Keratinocyte (primary cell): ENCODE results near the gene ANKRD39. TPM values are rescaled to one million over a fixed set of nuclear protein-coding genes. Genes with fewer than 3 reads are reported as not detected.
"Not testable (repeated sequence)": the region's sequence is repeated elsewhere in the genome, so short reads cannot be mapped to it uniquely, and the experiment has no call there.

Source experiments
- DNase-seq: peaks from one replicate; pipeline ENCODE4 v3.0.0-alpha.2; 2011; ENCODE audit warnings: low read depth, missing footprints, low spot score
- FAIRE-seq: peaks from 2 replicates; lab custom pipeline; 2011; peaks lifted over from hg19 to GRCh38; lab: Jason Lieb, UNC
- H2AFZ ChIP-seq: 2 replicates; pipeline ENCODE4 v1.6.0; 2012; ENCODE audit warnings: low read length, control low read depth, inconsistent platforms; ENCODE audit not compliant: control insufficient read depth
- H3K27ac ChIP-seq: 2 replicates; pipeline ENCODE4 v1.5.1; 2011; ENCODE audit warnings: low read length; ENCODE audit not compliant: control insufficient read depth, insufficient read depth
- H3K27me3 ChIP-seq: 3 replicates; pipeline ENCODE4 v1.6.0; 2011; ENCODE audit warnings: low read length; ENCODE audit not compliant: control insufficient read depth, insufficient read depth; ENCODE audit errors: extremely low read depth
- H3K36me3 ChIP-seq, 2 experiments: 2 replicates in 1 of 2; 3 replicates in 1 of 2; pipeline ENCODE4 v1.5.1; 2011; ENCODE audit warnings: low read length in 2 of 2, mild to moderate bottlenecking in 1 of 2; ENCODE audit not compliant: control insufficient read depth in 2 of 2, insufficient read depth in 2 of 2; ENCODE audit errors: extremely low read depth in 1 of 2
- H3K4me1 ChIP-seq: 3 replicates; pipeline ENCODE4 v1.5.1; 2011; ENCODE audit warnings: low read length; ENCODE audit not compliant: control insufficient read depth, insufficient read depth; ENCODE audit errors: extremely low read depth
- H3K4me2 ChIP-seq: 3 replicates; pipeline ENCODE4 v1.6.0; 2011; ENCODE audit warnings: low read depth, low read length; ENCODE audit not compliant: control insufficient read depth, insufficient read depth; ENCODE audit errors: extremely low read depth
- H3K4me3 ChIP-seq, 3 experiments: fragments of 200-600 bp in 1 of 3; sonication (generic) in 1 of 3; 2 replicates in 2 of 3; 3 replicates in 1 of 3; pipeline ENCODE4 v1.5.1; 2011 to 2016; ENCODE audit warnings: low read length in 3 of 3, mild to moderate bottlenecking in 3 of 3, control low read depth in 2 of 3, inconsistent platforms in 1 of 3, low read depth in 1 of 3, mixed read lengths in 1 of 3, mixed run types in 1 of 3, moderate library complexity in 1 of 3; ENCODE audit not compliant: control insufficient read depth in 2 of 3, insufficient read depth in 2 of 3; ENCODE audit errors: extremely low read depth in 1 of 3
- H3K79me2 ChIP-seq: 2 replicates; pipeline ENCODE4 v1.6.0; 2012; ENCODE audit warnings: low read length; ENCODE audit not compliant: control insufficient read depth, insufficient read depth
- H3K9ac ChIP-seq: 3 replicates; pipeline ENCODE4 v1.6.0; 2011; ENCODE audit warnings: low read length; ENCODE audit not compliant: control insufficient read depth, insufficient read depth; ENCODE audit errors: extremely low read depth
- H3K9me1 ChIP-seq: 3 replicates; pipeline ENCODE4 v1.6.0; 2011; ENCODE audit warnings: low read length; ENCODE audit not compliant: control insufficient read depth, insufficient read depth; ENCODE audit errors: extremely low read depth
- H3K9me3 ChIP-seq: 2 replicates; pipeline ENCODE4 v1.5.1; 2012; ENCODE audit warnings: low read depth, low read length; ENCODE audit not compliant: control insufficient read depth
- H4K20me1 ChIP-seq: 3 replicates; pipeline ENCODE4 v1.6.0; 2011; ENCODE audit warnings: low read length; ENCODE audit not compliant: control insufficient read depth, insufficient read depth; ENCODE audit errors: extremely low read depth
- CTCF ChIP-seq, 3 experiments: IDR thresholded peaks in 1 of 3; conservative IDR thresholded peaks in 1 of 3; optimal IDR thresholded peaks in 1 of 3; 2 replicates in 2 of 3; 3 replicates in 1 of 3; pipeline versions ENCODE3 to v1.5.1; 2011; ENCODE audit warnings: low read length in 3 of 3, mild to moderate bottlenecking in 3 of 3, moderate library complexity in 2 of 3, control low read depth in 1 of 3, inconsistent platforms in 1 of 3; ENCODE audit not compliant: insufficient read depth in 2 of 3; ENCODE audit errors: extremely low read depth in 1 of 3
- EZH2 ChIP-seq: IDR thresholded peaks from one replicate; pipeline ENCODE4 v1.6.1; 2012; ENCODE audit warnings: inconsistent platforms, mild to moderate bottlenecking, low read length, moderate library complexity
- dilution Hi-C: fragments of 300-500 bp; cut with MboI; formaldehyde crosslinking; loops from one replicate; pipeline ENCODE4 v1.7.0; 2020; ENCODE audit warnings: low sequenced_read_pairs; ENCODE audit not compliant: extremely low pct_ligation_motif_present
- polyA plus RNA-seq, 5 experiments: library from polyadenylated mRNA; depleted of rRNA in 3 of 5; stranded (reverse) in 3 of 5; stranded (forward) in 1 of 5; unstranded in 1 of 5; fragments of >200 nt; gene quantifications; 1 replicate in 1 of 5; 2 replicates in 3 of 5; 3 replicates in 1 of 5; pipeline versions ENCODE4 v1.2.1 to v1.2.3, GENCODE V29; 2011 to 2012; ENCODE audit warnings: missing spikeins in 2 of 5, low read depth in 1 of 5, low replicate concordance in 1 of 5

The ANKRD39 gene
- polyA plus RNA-seq, 1 donor (not counting 4 experiments of a cell fraction or from before 2014, with no cell fraction given): 7.2 TPM

GRCh38 chr2:96890726-96891385, 33.0 kb upstream of the ANKRD39 start:
- no peak for FAIRE-seq
- Histone ChIP-seq H3K9me3 (no peaks in the 10 kb centered on the region), H3K36me3 (no peaks in the 10 kb centered on the region), H3K9me1 (no peaks in the 10 kb centered on the region), H3K9ac (no peak overlapping the region), H4K20me1 (no peaks in the 10 kb centered on the region), H2AFZ (no peak overlapping the region), H3K79me2 (no peaks in the 10 kb centered on the region), H3K27me3 (no peaks in the 10 kb centered on the region), H3K27ac (no peak overlapping the region), H3K4me3 (no peak overlapping the region), H3K4me2 (no peak overlapping the region), H3K4me1 (peaks cover 43% of the 10 kb centered on the region)
- TF ChIP-seq EZH2: no peak
- TF ChIP-seq CTCF (optimal IDR thresholded peaks at IDR 0.05 in 1 of 3, IDR thresholded peaks at IDR 0.05 in 1 of 3, conservative IDR thresholded peaks at IDR 0.05 in 1 of 3; ENCODE audit: extremely low read depth in 1 of 3, insufficient read depth in 2 of 3, low read length in 3 of 3): no peak
- DNase-seq: no peak
- dilution Hi-C loops: no loop called here

GRCh38 chr2:96890252-96890651, 32.4 kb upstream of the ANKRD39 start:
- Histone ChIP-seq H3K9me3 (no peaks in the 10 kb centered on the region), H3K4me1 (peaks cover 37% of the 10 kb centered on the region), H4K20me1 (no peaks in the 10 kb centered on the region), H3K36me3 (no peaks in the 10 kb centered on the region), H3K27ac (no peak overlapping the region), H3K4me3 (no peak overlapping the region), H3K27me3 (no peaks in the 10 kb centered on the region), H3K9me1 (no peaks in the 10 kb centered on the region), H3K9ac (no peak overlapping the region), H3K4me2 (no peak overlapping the region), H2AFZ (no peak overlapping the region), H3K79me2 (no peaks in the 10 kb centered on the region)
- TF ChIP-seq CTCF (optimal IDR thresholded peaks at IDR 0.05 in 1 of 3, IDR thresholded peaks at IDR 0.05 in 1 of 3, conservative IDR thresholded peaks at IDR 0.05 in 1 of 3; ENCODE audit: extremely low read depth in 1 of 3, insufficient read depth in 2 of 3, low read length in 3 of 3) (no peak), EZH2 (no peak)
- FAIRE-seq (no peak), DNase-seq (no peak)
- dilution Hi-C loops: no loop called here

GRCh38 chr2:96889502-96889901, 31.7 kb upstream of the ANKRD39 start:
- H2AFZ ChIP-seq, FAIRE-seq, H3K4me3 ChIP-seq, dilution Hi-C loops, H3K4me2 ChIP-seq, H3K27me3 ChIP-seq, H3K9ac ChIP-seq, H3K9me3 ChIP-seq, H3K9me1 ChIP-seq, H4K20me1 ChIP-seq, H3K79me2 ChIP-seq, H3K36me3 ChIP-seq, DNase-seq, H3K27ac ChIP-seq: not testable (repeated sequence)
- H3K4me1 ChIP-seq: peaks cover 35% of the 10 kb centered on the region
